Lung (tissue), 12 donors: ENCODE measurements around the gene SLAIN2. TPM values are rescaled to one million over a fixed set of nuclear protein-coding genes. Genes with fewer than 3 reads are reported as not detected.

Experiments
- ATAC-seq: fragments of 200-7000 bp; cut with Tn5 transposase; one replicate; pipeline ENCODE4 v1.9.1; 2020; ENCODE audit warnings: moderate number of reproducible peaks; ENCODE audit not compliant: insufficient read depth, low FRiP score
- DNase-seq, 3 donors: peaks; one replicate each; pipeline ENCODE4 v3.0.0-alpha.2; 2013 to 2017
- H3K27ac ChIP-seq, 2 donors: one replicate each; pipeline ENCODE4 v1.5.1; 2013; ENCODE audit warnings: mild to moderate bottlenecking in 2 of 2, moderate library complexity in 2 of 2, control low read depth in 1 of 2, inconsistent platforms in 1 of 2, low read depth in 1 of 2, low read length in 1 of 2
- H3K27me3 ChIP-seq, 3 donors: one replicate each; pipeline ENCODE4 v1.5.1; 2013; ENCODE audit warnings: low read length in 2 of 3; ENCODE audit not compliant: control insufficient read depth in 3 of 3, insufficient read depth in 3 of 3
- H3K36me3 ChIP-seq, 4 donors: one replicate each; pipeline ENCODE4 v1.5.1; 2013; ENCODE audit warnings: low read length in 4 of 4, mild to moderate bottlenecking in 1 of 4, moderate library complexity in 1 of 4; ENCODE audit not compliant: control insufficient read depth in 4 of 4, insufficient read depth in 4 of 4
- H3K4me1 ChIP-seq, 5 donors: one replicate each; pipeline ENCODE4 v1.5.1; 2013; ENCODE audit warnings: low read length in 5 of 5, mild to moderate bottlenecking in 2 of 5, moderate library complexity in 1 of 5; ENCODE audit not compliant: control insufficient read depth in 5 of 5, insufficient read depth in 5 of 5
- H3K4me3 ChIP-seq: one replicate; pipeline ENCODE4 v1.5.1; 2013; ENCODE audit warnings: mild to moderate bottlenecking, control low read depth, moderate library complexity
- H3K9ac ChIP-seq, 2 donors: one replicate each; pipeline ENCODE4 v1.5.1; 2013; ENCODE audit warnings: low read length in 2 of 2, control low read depth in 1 of 2; ENCODE audit not compliant: insufficient read depth in 1 of 2
- H3K9me3 ChIP-seq, 4 donors: one replicate each; pipeline ENCODE4 v1.5.1; 2013; ENCODE audit warnings: low read length in 3 of 4, mild to moderate bottlenecking in 1 of 4, moderate library complexity in 1 of 4; ENCODE audit not compliant: control insufficient read depth in 4 of 4, insufficient read depth in 3 of 4
- CTCF ChIP-seq: IDR thresholded peaks from 2 replicates; pipeline ENCODE4 v1.5.1; 2012; ENCODE audit warnings: mild to moderate bottlenecking; ENCODE audit errors: control extremely low read depth, extremely low read depth
- WGBS, 2 donors: extraction: QIAGEN DNeasy Blood & Tissue Kit; methylation state at CpG; one replicate each; pipeline ENCODE4 v1.1.7; 2013; 5-methylcytosine and 5-hydroxymethylcytosine counted together
- polyA plus RNA-seq, 2 donors: library from polyadenylated mRNA; stranded (reverse); fragments of 200-250 nt; gene quantifications; one replicate each; pipeline ENCODE4 v1.2.1, GENCODE V29; 2013
- total RNA-seq, 2 donors: library from RNA; depleted of rRNA in 1 of 2; stranded (reverse); fragments of >200 nt in 1 of 2; gene quantifications; one replicate each; pipeline ENCODE4 v1.2.1, GENCODE V29; 2014 to 2021
- donor health status: control.
- donor health status: control.
- donor health status: Bipolar disorder and iron deficiency.
- donor health status: healthy.
- donor health status: DM: yes; HTN: yes; CAD: no.

SLAIN2 gene
- total and polyA plus RNA-seq, 4 donors: 17.8 to 62.8 (median 42.0) TPM

DNA sequence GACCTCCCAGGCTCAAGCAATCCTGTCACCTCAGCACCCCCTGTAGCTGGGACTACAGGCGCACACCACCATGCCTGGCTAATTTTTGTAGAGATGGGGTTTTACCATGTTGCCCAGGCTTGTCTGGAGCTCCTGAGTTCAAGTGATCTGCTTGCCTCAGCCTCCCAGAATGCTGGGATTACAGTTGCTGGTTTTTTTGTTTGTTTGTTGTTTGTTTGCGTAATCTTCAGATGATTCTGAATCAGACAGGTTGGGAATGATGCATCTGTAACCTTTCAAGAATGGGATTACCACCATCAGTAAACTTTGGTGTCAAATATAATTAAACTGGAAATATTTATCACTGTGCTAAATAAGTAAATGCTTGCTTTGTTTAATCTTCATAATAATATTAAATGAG, 79.8 kb downstream of the SLAIN2 start:
- Histone ChIP-seq H3K9me3 (no peaks in the 10 kb centered on the region), H3K27ac (no peak overlapping the region), H3K27me3 (no peaks in the 10 kb centered on the region), H3K36me3 (peaks cover 8 to 25% (median 20%) of the 10 kb centered on the region in 4 donors), H3K4me1 (peaks cover 0 to 9% (median 0%) of the 10 kb centered on the region in 5 donors), H3K9ac (no peak overlapping the region), H3K4me3 (no peak overlapping the region)
- no peak for TF ChIP-seq CTCF
- WGBS, 2 donors: 97 to 100% methylated on average over 2 of the region's 2 CpGs
- DNase-seq (no peak), ATAC-seq (no peak)

DNA sequence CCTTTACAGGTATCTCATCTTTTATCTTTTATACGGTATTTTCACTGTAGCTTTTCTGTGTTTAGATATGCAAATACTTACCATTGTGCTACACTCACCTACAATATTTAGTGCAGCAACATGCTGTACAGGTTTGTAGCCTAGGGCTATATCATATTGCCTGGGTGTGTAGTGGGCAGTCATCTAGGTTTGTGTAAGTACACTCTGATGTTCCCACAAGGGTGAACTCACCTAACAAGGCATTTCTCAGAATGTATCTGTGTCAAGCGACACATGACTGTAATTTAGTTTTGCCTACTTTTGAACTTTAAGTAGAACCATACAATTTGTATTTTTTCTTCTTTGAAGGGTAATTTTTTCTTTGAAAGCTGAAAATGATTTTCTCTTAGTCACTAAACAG, 87.6 kb downstream of the SLAIN2 start:
- ATAC-seq (no peak), DNase-seq (no peak)
- no peak for TF ChIP-seq CTCF
- WGBS, 2 donors: 89 to 96% methylated on average over 2 of the region's 2 CpGs
- H3K4me3 ChIP-seq: no peak overlapping the region
- H3K4me1 ChIP-seq: no peaks in the 10 kb centered on the region
- no peak overlapping the region for H3K9ac ChIP-seq
- no peaks in the 10 kb centered on the region for H3K9me3 ChIP-seq
- H3K27ac ChIP-seq: no peak overlapping the region
- peaks cover 0 to 8% (median under 1%) of the 10 kb centered on the region in 4 donors for H3K36me3 ChIP-seq
- H3K27me3 ChIP-seq: no peaks in the 10 kb centered on the region

GRCh38 chr4:48429709-48430474, 88.6 kb downstream of the SLAIN2 start:
- Histone ChIP-seq H3K9me3 (no peaks in the 10 kb centered on the region), H3K4me3 (no peak overlapping the region), H3K9ac (no peak overlapping the region), H3K4me1 (no peaks in the 10 kb centered on the region), H3K36me3 (peaks cover 0 to 6% (median under 1%) of the 10 kb centered on the region in 4 donors), H3K27ac (no peak overlapping the region), H3K27me3 (no peaks in the 10 kb centered on the region)
- WGBS, 2 donors: 0 to 91% methylated on average over 1 of the region's 1 CpG
- no peak for ATAC-seq
- DNase-seq: no peak
- TF ChIP-seq CTCF: no peak
